Measurements from ENCODE around the gene FOXF2. TPM values are rescaled to one million over a fixed set of nuclear protein-coding genes. Genes with fewer than 3 reads are reported as not detected.

FOXF2 gene
- total and polyA plus RNA-seq, 2 of the 13 experiments (the other 11 are each of a cell fraction or from before 2014, with no cell fraction given) = not detected

- POLR2A ChIA-PET = no interaction called here
- no peak overlapping the region for H3K27ac ChIP-seq (ENCODE audit: extremely low read length, insufficient read depth, low read length)
- WGBS (ENCODE audit: low lambda C conversion rate) = 34% methylated on average over 21 of the region's 21 CpGs
- no peak for ATAC-seq
- no peaks in the 10 kb centered on the region for H3K79me2 ChIP-seq (ENCODE audit: insufficient read depth, low read length)
- H3K36me3 ChIP-seq (replicated peaks in 1 of 2; ENCODE audit: control insufficient read depth in 1 of 2, insufficient read depth in 2 of 2, low read length in 2 of 2) = no peaks in the 10 kb centered on the region
- no TSS peak for BruUV-seq (replicated peaks)
- no peaks in the 10 kb centered on the region for H3K4me1 ChIP-seq (ENCODE audit: insufficient read depth, low read length)
- H4K20me1 ChIP-seq (ENCODE audit: insufficient read depth, low read length) = peaks cover 4% of the 10 kb centered on the region
- H2AFZ ChIP-seq (ENCODE audit: low read length) = no peak overlapping the region
- TF ChIP-seq ZNF609 (CRISPR knock-in tag; IDR thresholded peaks at IDR 0.05; ENCODE audit: borderline replicate concordance) (no peak), ZNF629 (CRISPR knock-in tag; conservative IDR thresholded peaks at IDR 0.05) (no peak), DNMT3B (CRISPR knock-in tag; conservative IDR thresholded peaks at IDR 0.05) (no peak), ZNF136 (CRISPR knock-in tag; IDR thresholded peaks at IDR 0.05; ENCODE audit: low read depth) (no peak), EEA1 (CRISPR knock-in tag; IDR thresholded peaks at IDR 0.05; ENCODE audit: borderline replicate concordance) (no peak), ZBTB8A (CRISPR knock-in tag; IDR thresholded peaks at IDR 0.05; ENCODE audit: borderline replicate concordance, low read depth) (no peak), MBNL3 (CRISPR knock-in tag; conservative IDR thresholded peaks at IDR 0.05) (no peak)
- TF ChIP-seq, protein P1, sequence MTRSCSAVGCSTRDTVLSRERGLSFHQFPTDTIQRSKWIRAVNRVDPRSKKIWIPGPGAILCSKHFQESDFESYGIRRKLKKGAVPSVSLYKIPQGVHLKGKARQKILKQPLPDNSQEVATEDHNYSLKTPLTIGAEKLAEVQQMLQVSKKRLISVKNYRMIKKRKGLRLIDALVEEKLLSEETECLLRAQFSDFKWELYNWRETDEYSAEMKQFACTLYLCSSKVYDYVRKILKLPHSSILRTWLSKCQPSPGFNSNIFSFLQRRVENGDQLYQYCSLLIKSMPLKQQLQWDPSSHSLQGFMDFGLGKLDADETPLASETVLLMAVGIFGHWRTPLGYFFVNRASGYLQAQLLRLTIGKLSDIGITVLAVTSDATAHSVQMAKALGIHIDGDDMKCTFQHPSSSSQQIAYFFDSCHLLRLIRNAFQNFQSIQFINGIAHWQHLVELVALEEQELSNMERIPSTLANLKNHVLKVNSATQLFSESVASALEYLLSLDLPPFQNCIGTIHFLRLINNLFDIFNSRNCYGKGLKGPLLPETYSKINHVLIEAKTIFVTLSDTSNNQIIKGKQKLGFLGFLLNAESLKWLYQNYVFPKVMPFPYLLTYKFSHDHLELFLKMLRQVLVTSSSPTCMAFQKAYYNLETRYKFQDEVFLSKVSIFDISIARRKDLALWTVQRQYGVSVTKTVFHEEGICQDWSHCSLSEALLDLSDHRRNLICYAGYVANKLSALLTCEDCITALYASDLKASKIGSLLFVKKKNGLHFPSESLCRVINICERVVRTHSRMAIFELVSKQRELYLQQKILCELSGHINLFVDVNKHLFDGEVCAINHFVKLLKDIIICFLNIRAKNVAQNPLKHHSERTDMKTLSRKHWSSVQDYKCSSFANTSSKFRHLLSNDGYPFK (CRISPR knock-in tag; IDR thresholded peaks at IDR 0.05; ENCODE audit: borderline replicate concordance) = no peak
- TF ChIP-seq, protein P2, sequence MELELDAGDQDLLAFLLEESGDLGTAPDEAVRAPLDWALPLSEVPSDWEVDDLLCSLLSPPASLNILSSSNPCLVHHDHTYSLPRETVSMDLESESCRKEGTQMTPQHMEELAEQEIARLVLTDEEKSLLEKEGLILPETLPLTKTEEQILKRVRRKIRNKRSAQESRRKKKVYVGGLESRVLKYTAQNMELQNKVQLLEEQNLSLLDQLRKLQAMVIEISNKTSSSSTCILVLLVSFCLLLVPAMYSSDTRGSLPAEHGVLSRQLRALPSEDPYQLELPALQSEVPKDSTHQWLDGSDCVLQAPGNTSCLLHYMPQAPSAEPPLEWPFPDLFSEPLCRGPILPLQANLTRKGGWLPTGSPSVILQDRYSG (CRISPR knock-in tag; IDR thresholded peaks at IDR 0.05) = no peak
- peaks cover 40 to 92% of the 10 kb centered on the region in 2 experiments; a peak in 4 of 5 replicates for H3K27me3 ChIP-seq (ENCODE audit: control insufficient read depth in 1 of 2, insufficient read depth in 2 of 2, low read length in 2 of 2)
- intact Hi-C loops (cut with micrococcal nuclease; ENCODE audit: unreplicated experiment) (loop anchor here (5.0 kb wide), 1 partner anchor 492 kb away; no protein-coding TSS in a partner anchor), in situ Hi-C loops (cut with HindIII; ENCODE audit: extremely low pct_ligation_motif_present, low pct_unique_long_range_greater_than_20kb) (loop anchor here (10.0 kb wide), 1 partner anchor 800 kb away; no protein-coding TSS in a partner anchor)
- H3K9me3 ChIP-seq (ENCODE audit: low read length) = no peaks in the 10 kb centered on the region
- no peak for DNase-seq (ENCODE audit: low spot score)
- H3K4me3 ChIP-seq (replicated peaks in 1 of 3; ENCODE audit: insufficient read depth in 1 of 3, low read depth in 2 of 3, low read length in 3 of 3) = no peak overlapping the region
- CTCF ChIA-PET (ENCODE audit: low intra/inter-chr PET ratio, low total read pairs) = no interaction called here
- no peak for FAIRE-seq
- H3K9ac ChIP-seq (ENCODE audit: insufficient read depth, low read depth, low read length) = no peak overlapping the region
- H3K4me2 ChIP-seq (ENCODE audit: low read depth, low read length) = no peak overlapping the region
Observed at GRCh38 chr6:1394514-1395463, 5.4 kb downstream of the FOXF2 start.

All from HepG2 (cell line).